MM.1S (cell line): Measurements from ENCODE around the gene CIPC.

Experiments
- CTCF ChIP-seq: fragments of 300-600 bp; sonication (generic); IDR thresholded peaks from 2 replicates; pipeline ENCODE4 v1.5.1; 2016; ENCODE audit warnings: antibody characterized with exemption, low read length, mixed read lengths
- EZH2 ChIP-seq: fragments of 300-600 bp; sonication (generic); optimal IDR thresholded peaks from 2 replicates; pipeline ENCODE3; 2017; ENCODE audit warnings: low read depth, mild to moderate bottlenecking, antibody characterized with exemption, low read length, mixed read lengths

DNA sequence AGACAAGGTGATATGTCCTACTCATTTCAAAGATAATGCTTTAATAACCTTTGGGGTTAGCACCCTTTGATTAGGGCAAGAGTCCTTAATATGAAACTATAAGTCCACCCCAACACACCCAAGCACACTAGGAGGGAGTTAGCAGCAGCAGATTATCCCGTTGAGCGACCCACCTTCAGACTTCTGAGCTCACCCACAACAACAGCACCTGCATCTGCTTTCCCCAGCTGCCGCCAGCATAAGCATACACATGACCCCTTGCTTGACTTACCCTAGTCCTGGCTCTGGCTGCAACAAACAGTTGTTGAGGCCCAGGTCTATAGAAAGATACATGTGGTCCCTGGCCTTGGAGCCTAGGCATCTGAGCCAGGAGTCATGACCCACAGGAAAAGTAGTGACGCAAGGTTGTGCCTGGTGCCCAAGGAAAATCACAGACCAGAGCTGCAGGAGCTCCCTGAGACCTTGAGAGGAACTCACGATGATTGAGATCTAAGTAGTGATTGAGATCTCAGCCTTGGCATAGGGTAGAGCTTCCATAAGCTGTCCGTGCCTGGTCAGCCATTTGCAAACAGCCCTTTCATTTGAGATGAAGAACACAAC lies 24.6 kb downstream of the CIPC start:
- TF ChIP-seq CTCF, result no peak
- TF ChIP-seq EZH2, result no peak
